Measurements from ENCODE around the gene ZNF496. TPM values are rescaled to one million over a fixed set of nuclear protein-coding genes. Genes with fewer than 3 reads are reported as not detected.

ZNF496 gene
- total RNA-seq, 1 donor from 2014 or later, result 59.5 TPM

DNA sequence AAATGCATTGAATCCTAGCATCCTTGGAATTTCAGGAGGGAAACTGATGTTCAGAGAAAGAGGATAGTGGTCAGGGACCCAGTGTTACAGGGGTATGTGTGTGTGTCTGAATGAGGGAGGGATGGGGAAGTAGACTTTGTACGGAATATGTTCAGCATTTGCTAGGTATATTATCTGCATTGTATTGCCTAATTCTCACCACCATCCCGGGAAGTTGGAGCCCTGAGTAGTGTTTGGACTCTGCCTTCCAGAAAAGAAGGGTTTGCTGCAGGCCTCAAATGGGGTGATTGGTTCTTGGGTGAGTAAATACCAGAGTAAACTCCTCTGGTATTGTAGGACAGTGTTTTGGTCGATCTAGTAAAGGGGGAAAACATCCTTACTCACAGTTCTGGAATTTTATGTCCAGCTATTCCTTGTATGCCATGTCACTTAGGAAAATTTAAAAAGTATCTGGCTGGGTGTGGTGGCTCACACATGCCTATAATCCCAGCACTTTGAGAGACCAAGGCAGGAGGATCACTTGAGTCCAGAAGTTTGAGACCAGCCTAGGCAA, 7.1 kb upstream of the ZNF496 start:
- no peaks in the 10 kb centered on the region for H3K9me3 Mint-ChIP-seq (ENCODE audit: low read depth)
- no peak overlapping the region for H3K27ac Mint-ChIP-seq
- DNase-seq (ENCODE audit: low spot score, unreplicated experiment), result no peak
- peaks cover 30% of the 10 kb centered on the region for H3K4me1 Mint-ChIP-seq (ENCODE audit: low read depth)
- TF ChIP-seq, protein P1, sequence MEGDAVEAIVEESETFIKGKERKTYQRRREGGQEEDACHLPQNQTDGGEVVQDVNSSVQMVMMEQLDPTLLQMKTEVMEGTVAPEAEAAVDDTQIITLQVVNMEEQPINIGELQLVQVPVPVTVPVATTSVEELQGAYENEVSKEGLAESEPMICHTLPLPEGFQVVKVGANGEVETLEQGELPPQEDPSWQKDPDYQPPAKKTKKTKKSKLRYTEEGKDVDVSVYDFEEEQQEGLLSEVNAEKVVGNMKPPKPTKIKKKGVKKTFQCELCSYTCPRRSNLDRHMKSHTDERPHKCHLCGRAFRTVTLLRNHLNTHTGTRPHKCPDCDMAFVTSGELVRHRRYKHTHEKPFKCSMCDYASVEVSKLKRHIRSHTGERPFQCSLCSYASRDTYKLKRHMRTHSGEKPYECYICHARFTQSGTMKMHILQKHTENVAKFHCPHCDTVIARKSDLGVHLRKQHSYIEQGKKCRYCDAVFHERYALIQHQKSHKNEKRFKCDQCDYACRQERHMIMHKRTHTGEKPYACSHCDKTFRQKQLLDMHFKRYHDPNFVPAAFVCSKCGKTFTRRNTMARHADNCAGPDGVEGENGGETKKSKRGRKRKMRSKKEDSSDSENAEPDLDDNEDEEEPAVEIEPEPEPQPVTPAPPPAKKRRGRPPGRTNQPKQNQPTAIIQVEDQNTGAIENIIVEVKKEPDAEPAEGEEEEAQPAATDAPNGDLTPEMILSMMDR (IDR thresholded peaks at IDR 0.05; ENCODE audit: unreplicated experiment), result no peak
- no peak overlapping the region for H3K4me3 Mint-ChIP-seq (ENCODE audit: low read depth)
- H3K36me3 Mint-ChIP-seq (ENCODE audit: insufficient read depth), result peaks cover 12% of the 10 kb centered on the region
- no peaks in the 10 kb centered on the region for H3K27me3 Mint-ChIP-seq

DNA sequence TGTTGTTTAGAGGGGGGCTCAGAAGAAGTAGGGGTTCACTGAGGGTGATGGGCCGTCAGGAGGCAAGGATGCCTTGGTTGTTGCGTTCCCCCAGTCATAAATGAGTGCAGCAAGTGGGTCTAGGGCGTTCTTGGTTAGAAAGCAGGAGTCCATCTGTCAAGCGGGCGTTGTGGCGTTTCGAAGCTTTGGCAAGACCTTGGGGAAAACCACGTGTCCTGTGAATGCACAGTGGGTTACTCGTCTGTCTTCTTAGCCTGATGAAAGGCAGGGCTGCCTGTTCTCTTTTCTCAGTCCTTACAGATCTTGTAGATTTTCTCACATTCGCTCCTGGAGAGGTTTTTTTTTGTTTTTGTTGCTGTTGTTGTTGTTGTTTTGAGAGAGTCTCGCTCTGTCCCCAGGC, 6.3 kb upstream of the ZNF496 start:
- peaks cover 37% of the 10 kb centered on the region for H3K4me1 Mint-ChIP-seq (ENCODE audit: low read depth)
- H3K9me3 Mint-ChIP-seq (ENCODE audit: low read depth), result no peaks in the 10 kb centered on the region
- TF ChIP-seq, protein P1 (IDR thresholded peaks at IDR 0.05; ENCODE audit: unreplicated experiment), result no peak
- no peak overlapping the region for H3K4me3 Mint-ChIP-seq (ENCODE audit: low read depth)
- H3K27me3 Mint-ChIP-seq, result no peaks in the 10 kb centered on the region
- H3K36me3 Mint-ChIP-seq (ENCODE audit: insufficient read depth), result peaks cover 12% of the 10 kb centered on the region
- DNase-seq (ENCODE audit: low spot score, unreplicated experiment), result no peak
- H3K27ac Mint-ChIP-seq, result peak overlapping the region; percentile 29

DNA sequence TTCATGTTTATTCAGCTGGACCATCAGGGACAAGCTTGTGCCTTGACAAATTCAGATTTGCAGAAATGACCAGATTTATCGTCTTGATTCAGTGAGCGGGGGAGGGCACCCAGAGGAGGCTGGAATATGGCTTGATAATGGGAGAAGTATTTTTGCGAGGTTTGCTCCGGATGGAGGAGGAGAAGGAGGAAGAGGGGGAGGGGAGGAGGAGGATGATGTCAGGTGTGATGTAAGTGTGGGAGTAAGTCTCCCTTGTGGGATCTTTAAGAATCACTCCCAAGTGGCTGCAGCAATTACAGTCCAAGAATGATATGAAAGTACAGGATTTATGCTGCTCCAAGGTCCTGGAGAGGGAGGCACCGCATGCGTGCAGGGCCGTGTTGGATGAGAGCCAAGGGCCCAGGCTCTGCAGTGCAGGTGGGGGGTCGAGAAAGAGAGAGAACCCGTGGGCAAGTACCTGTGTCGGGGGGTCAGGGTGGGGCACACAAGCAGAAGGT, 5.6 kb upstream of the ZNF496 start:
- H3K4me3 Mint-ChIP-seq (ENCODE audit: low read depth), result no peak overlapping the region
- TF ChIP-seq, protein P1 (IDR thresholded peaks at IDR 0.05; ENCODE audit: unreplicated experiment), result no peak
- no peak for DNase-seq (ENCODE audit: low spot score, unreplicated experiment)
- H3K9me3 Mint-ChIP-seq (ENCODE audit: low read depth), result no peaks in the 10 kb centered on the region
- H3K27ac Mint-ChIP-seq, result peak overlapping the region; percentile 29
- peaks cover 12% of the 10 kb centered on the region for H3K36me3 Mint-ChIP-seq (ENCODE audit: insufficient read depth)
- peaks cover 42% of the 10 kb centered on the region for H3K4me1 Mint-ChIP-seq (ENCODE audit: low read depth)
- no peaks in the 10 kb centered on the region for H3K27me3 Mint-ChIP-seq

DNA sequence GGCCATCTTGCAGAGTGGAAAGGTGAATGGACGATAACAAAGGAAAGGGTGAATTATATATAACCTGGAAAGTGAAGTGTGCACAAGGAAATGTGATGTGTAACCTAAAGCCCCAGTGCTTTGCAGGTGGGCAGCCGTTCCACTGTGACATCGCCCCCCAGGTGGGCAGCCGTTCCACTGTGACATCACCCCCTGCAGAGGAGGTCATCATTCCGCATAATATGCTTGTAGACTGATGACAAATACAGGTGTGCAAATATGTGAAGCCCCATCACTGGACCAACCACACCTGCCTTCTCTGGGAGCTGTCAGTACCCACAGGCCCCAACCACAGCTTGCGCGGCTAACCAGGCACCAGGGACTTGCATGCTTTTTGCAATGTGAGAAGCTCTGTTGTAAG, 4.7 kb upstream of the ZNF496 start:
- Mint-ChIP-seq H3K4me3 (ENCODE audit: low read depth) (peak overlapping the region; percentile 25), H3K9me3 (ENCODE audit: low read depth) (no peaks in the 10 kb centered on the region), H3K4me1 (ENCODE audit: low read depth) (peaks cover 42% of the 10 kb centered on the region), H3K27ac (peak overlapping the region; percentile 63), H3K27me3 (no peaks in the 10 kb centered on the region), H3K36me3 (ENCODE audit: insufficient read depth) (peaks cover 9% of the 10 kb centered on the region)
- TF ChIP-seq, protein P1 (IDR thresholded peaks at IDR 0.05; ENCODE audit: unreplicated experiment), result no peak
- no peak for DNase-seq (ENCODE audit: low spot score, unreplicated experiment)

DNA sequence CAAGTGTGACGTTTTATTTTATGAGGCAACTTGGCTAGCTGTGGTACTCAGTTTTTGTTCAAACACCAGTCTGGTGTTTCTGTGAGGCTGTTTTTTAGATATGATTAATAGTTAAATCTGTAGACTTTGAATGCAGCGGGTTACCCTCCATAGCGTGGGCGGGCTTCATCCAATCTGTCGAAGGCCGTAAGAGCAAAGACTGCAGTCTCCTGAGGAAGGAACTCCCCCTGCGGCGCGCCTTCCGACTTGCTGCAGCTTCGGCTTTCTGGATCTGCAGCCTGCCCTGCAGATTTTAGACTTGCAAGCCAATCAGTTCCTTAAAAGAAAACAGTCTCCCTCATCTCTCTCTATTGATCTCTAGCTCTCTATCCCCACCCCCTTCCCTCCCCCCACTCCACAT, 4.2 kb upstream of the ZNF496 start:
- H3K27me3 Mint-ChIP-seq, result no peaks in the 10 kb centered on the region
- peaks cover 42% of the 10 kb centered on the region for H3K4me1 Mint-ChIP-seq (ENCODE audit: low read depth)
- no peaks in the 10 kb centered on the region for H3K9me3 Mint-ChIP-seq (ENCODE audit: low read depth)
- TF ChIP-seq, protein P1 (IDR thresholded peaks at IDR 0.05; ENCODE audit: unreplicated experiment), result no peak
- H3K4me3 Mint-ChIP-seq (ENCODE audit: low read depth), result peak overlapping the region; percentile 25
- H3K27ac Mint-ChIP-seq, result peak overlapping the region; percentile 63
- no peak for DNase-seq (ENCODE audit: low spot score, unreplicated experiment)
- H3K36me3 Mint-ChIP-seq (ENCODE audit: insufficient read depth), result peaks cover 8% of the 10 kb centered on the region
